ENCODE results near the gene DTYMK. TPM values are rescaled to one million over a fixed set of nuclear protein-coding genes. Genes with fewer than 3 reads are reported as not detected.
"Not testable (repeated sequence)": the region's sequence is repeated elsewhere in the genome, so short reads cannot be mapped to it uniquely, and the experiment has no call there.

Gene DTYMK
- polyA plus RNA-seq, 1 experiment: 28.4 TPM

DNA sequence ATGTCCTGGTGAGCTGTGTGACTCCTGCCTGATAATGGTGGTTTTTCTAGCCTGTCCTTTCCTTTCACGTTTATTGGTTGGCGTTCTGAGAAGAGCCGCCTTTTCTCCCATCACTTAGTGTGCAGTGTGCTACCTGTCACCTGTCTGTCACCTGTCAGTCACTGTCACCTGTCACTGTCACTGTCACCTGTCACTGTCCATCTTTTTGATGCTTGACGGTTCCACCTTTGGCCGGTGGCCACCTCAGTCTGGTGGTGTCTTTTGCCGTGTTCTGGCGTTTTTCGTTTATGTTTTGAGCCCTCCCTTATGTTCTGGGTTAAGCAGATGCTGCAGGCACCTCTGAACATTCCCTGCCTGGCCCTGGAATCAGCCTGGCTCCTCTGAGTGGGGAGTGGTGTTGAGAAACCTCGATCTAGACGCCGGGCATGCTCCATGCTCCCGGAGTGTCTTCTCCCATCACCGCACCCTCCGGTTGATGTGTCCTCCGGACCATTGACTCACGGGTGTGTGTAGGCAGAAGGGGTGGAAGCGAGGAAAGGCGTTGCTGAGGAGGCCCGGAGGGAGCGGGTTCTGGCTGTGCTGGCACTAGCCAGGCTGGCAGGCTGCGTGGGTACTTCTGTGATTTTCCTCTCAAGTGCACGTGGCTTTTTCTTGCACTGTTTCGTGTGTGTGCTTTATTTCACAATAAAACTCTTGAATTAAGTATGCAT lies 20.7 kb downstream of the DTYMK start:
- CTCF ChIA-PET: interaction anchor here (0.5 to 0.8 kb wide), 4 partner anchors 18 to 292 kb away, joined by 3 to 5 read pairs (median 3); partner anchors contain the start of gene BOK
- Histone ChIP-seq H3K4me3 (ENCODE audit: low read depth, low read length) (no peak overlapping the region), H3K27me3 (ENCODE audit: control insufficient read depth, insufficient read depth, low read length) (no peaks in the 10 kb centered on the region), H3K9me3 (ENCODE audit: control insufficient read depth, insufficient read depth, low read length) (no peaks in the 10 kb centered on the region; the same call in 1 of the 2 replicates), H3K27ac (ENCODE audit: low read depth, low read length) (peak overlapping the region; percentile 98)
- TF ChIP-seq, protein P1, sequence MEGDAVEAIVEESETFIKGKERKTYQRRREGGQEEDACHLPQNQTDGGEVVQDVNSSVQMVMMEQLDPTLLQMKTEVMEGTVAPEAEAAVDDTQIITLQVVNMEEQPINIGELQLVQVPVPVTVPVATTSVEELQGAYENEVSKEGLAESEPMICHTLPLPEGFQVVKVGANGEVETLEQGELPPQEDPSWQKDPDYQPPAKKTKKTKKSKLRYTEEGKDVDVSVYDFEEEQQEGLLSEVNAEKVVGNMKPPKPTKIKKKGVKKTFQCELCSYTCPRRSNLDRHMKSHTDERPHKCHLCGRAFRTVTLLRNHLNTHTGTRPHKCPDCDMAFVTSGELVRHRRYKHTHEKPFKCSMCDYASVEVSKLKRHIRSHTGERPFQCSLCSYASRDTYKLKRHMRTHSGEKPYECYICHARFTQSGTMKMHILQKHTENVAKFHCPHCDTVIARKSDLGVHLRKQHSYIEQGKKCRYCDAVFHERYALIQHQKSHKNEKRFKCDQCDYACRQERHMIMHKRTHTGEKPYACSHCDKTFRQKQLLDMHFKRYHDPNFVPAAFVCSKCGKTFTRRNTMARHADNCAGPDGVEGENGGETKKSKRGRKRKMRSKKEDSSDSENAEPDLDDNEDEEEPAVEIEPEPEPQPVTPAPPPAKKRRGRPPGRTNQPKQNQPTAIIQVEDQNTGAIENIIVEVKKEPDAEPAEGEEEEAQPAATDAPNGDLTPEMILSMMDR (IDR thresholded peaks at IDR 0.05; ENCODE audit: low read depth, low read length): no peak
- POLR2A ChIA-PET: interaction anchor here (0.6 kb wide), 1 partner anchor 37 kb away, joined by 3 read pairs; no protein-coding TSS in a partner anchor
- DNase-seq (ENCODE audit: low read depth, low spot score): no peak

DNA sequence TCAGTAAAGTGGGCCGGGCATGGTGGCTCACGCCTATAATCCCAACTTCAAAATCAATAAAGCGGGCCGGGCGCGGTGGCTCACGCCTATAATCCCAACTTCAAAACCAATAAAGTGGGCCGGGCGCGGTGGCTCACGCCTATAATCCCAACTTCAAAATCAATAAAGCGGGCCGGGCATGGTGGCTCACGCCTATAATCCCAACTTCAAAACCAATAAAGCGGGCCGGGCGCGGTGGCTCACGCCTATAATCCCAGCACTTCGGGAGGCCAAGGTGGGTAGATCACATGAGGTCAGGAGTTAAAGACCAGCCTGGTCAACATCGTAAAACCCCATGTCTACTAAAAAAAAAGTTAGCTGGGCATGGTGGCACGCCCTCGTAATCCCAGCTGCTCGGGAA lies 23.9 kb downstream of the DTYMK start:
- H3K27me3 ChIP-seq (ENCODE audit: control insufficient read depth, insufficient read depth, low read length); H3K9me3 ChIP-seq (ENCODE audit: control insufficient read depth, insufficient read depth, low read length); POLR2A ChIA-PET; CTCF ChIA-PET; H3K27ac ChIP-seq (ENCODE audit: low read depth, low read length); DNase-seq (ENCODE audit: low read depth, low spot score); H3K4me3 ChIP-seq (ENCODE audit: low read depth, low read length): not testable (repeated sequence)

DNA sequence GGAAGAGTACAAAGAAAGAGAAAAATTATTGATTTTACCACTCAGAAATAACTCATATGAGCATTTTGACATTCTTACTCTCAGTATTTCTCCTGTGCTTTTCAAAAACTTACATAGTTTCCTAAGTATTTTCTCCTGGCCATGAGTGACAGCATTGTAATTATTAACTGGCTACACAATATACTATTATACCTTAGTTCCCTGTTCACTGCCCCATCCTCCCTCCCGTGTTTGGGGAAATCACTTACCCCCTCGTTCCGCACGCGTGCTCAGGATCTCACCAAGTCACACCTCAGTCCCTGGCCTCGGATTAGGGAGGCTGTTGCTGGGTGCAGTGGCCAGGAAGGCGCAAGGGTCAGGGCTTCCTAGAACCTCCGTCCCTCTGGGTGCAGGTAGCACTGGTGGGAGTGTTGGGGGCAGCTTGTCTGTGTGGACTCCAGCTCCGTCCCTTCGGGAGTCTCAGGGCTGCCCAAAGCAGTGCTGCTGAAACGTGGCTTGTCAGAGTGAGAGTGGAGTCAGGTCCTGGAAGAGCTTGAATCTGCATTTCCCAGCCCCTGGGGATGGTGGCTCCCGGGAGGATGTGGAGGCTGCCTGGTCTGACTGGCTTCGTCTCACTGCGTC lies 25.9 kb downstream of the DTYMK start:
- DNase-seq (ENCODE audit: low read depth, low spot score): no peak
- H3K9me3 ChIP-seq (ENCODE audit: control insufficient read depth, insufficient read depth, low read length): no peaks in the 10 kb centered on the region
- no peaks in the 10 kb centered on the region for H3K27me3 ChIP-seq (ENCODE audit: control insufficient read depth, insufficient read depth, low read length)
- POLR2A ChIA-PET: no interaction called here
- CTCF ChIA-PET: no interaction called here
- no peak overlapping the region for H3K4me3 ChIP-seq (ENCODE audit: low read depth, low read length)
- H3K27ac ChIP-seq (ENCODE audit: low read depth, low read length): no peak overlapping the region
- TF ChIP-seq, protein P1 (IDR thresholded peaks at IDR 0.05; ENCODE audit: low read depth, low read length): no peak

DNA sequence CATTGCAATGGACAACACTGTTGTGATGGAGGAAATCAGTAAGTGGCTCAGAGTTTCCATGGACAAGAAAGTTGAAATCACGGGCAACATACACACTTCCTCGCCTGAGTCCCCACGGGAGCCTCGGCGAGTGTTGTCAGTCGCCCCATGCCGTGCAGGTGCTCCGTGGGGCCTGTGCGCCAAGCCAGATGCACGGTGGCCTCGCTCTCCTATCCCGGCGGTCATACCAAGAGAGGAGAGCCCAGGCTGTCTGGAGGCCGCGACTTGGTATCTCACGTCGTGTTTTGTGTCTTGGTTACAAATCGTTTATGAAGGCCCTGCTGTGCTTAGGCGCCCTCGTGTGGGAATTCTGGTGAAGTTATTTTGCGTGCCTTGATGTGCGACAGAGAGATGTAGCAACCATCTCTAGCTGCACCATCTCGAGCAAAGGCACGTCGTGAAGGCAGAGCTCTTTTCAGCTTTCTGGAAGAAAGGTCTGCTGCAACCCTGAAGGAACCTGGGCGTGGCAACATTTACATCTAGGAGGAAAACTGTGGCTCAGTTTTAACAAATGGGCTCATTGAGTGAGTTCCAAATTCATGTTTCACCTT lies 27.4 kb downstream of the DTYMK start:
- Histone ChIP-seq H3K9me3 (ENCODE audit: control insufficient read depth, insufficient read depth, low read length) (no peaks in the 10 kb centered on the region), H3K27ac (ENCODE audit: low read depth, low read length) (no peak overlapping the region), H3K4me3 (ENCODE audit: low read depth, low read length) (no peak overlapping the region), H3K27me3 (ENCODE audit: control insufficient read depth, insufficient read depth, low read length) (no peaks in the 10 kb centered on the region)
- TF ChIP-seq, protein P1 (IDR thresholded peaks at IDR 0.05; ENCODE audit: low read depth, low read length): peak; percentile 78
- ChIA-PET CTCF (interaction anchor here (0.5 to 2.5 kb wide), 17 partner anchors 12 to 418 kb away, joined by 3 to 13 read pairs (median 3); partner anchors contain the start of gene ATG4B), POLR2A (interaction anchor here (0.7 to 0.9 kb wide), 2 partner anchors 27 to 47 kb away, joined by 4 to 6 read pairs; partner anchors contain the start of gene DTYMK)
- peak; percentile 29 for DNase-seq (ENCODE audit: low read depth, low spot score)

DNA sequence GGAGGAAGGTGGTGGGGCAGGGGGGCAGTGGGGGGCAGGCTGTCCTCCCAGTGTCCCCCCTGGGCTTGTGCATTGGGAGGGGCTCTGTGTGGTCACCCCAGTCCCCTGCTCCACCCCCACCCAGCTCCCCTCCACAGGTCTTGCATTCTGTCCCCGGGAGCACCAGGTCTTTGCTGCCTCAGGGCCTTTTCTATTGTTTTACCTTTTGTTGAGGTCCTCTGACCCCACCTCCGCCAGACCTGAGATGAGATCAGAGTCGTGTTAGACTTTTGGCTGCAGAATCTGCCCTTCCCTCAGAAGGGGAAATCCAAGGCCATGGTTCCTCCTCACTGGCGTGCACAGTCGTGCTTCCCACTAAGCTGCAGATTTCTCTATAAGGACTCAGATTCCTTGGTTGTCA lies 28.3 kb downstream of the DTYMK start:
- POLR2A ChIA-PET: interaction anchor here (0.6 kb wide), 2 partner anchors 12 to 63 kb away, joined by 3 to 6 read pairs; no protein-coding TSS in a partner anchor
- TF ChIP-seq, protein P1 (IDR thresholded peaks at IDR 0.05; ENCODE audit: low read depth, low read length): no peak
- H3K9me3 ChIP-seq (ENCODE audit: control insufficient read depth, insufficient read depth, low read length): no peaks in the 10 kb centered on the region
- DNase-seq (ENCODE audit: low read depth, low spot score): no peak
- CTCF ChIA-PET: interaction anchor here (0.5 to 2.5 kb wide), 5 partner anchors 11 to 400 kb away, joined by 3 to 13 read pairs (median 4); no protein-coding TSS in a partner anchor
- H3K27me3 ChIP-seq (ENCODE audit: control insufficient read depth, insufficient read depth, low read length): no peaks in the 10 kb centered on the region
- no peak overlapping the region for H3K27ac ChIP-seq (ENCODE audit: low read depth, low read length)
- H3K4me3 ChIP-seq (ENCODE audit: low read depth, low read length): no peak overlapping the region

Data from AG04450 (cell line).